MV-4-11 (cell line): ENCODE data around the gene NAP1L4.
A peak's percentile ranks its signal among the peaks of the same experiment; 100 is the strongest.
"Not testable (repeated sequence)": the region's sequence is repeated elsewhere in the genome, so short reads cannot be mapped to it uniquely, and the experiment has no call there.

Experiments used
- DNase-seq: peaks from one replicate; lab custom pipeline; 2025; lab: John Stamatoyannopoulos, UW

NAP1L4 gene

GRCh38 chr11:2905299-2905698 lies 86.8 kb downstream of the NAP1L4 start:
- not testable (repeated sequence) for DNase-seq

- DNase-seq: no peak
Observed at GRCh38 chr11:2904153-2905052, 87.7 kb downstream of the NAP1L4 start.

- DNase-seq: no peak
Observed at GRCh38 chr11:2903672-2904011, 88.5 kb downstream of the NAP1L4 start.

- no peak for DNase-seq
Observed at GRCh38 chr11:2902784-2903671, 89.1 kb downstream of the NAP1L4 start.

- peak; percentile 92 for DNase-seq
Observed at GRCh38 chr11:2901854-2902783, 90.0 kb downstream of the NAP1L4 start.

- no peak for DNase-seq
Observed at GRCh38 chr11:2901196-2901796, 90.8 kb downstream of the NAP1L4 start.

GRCh38 chr11:2899080-2899783 lies 92.9 kb downstream of the NAP1L4 start:
- DNase-seq: peak; percentile 77

GRCh38 chr11:2898366-2899079 lies 93.6 kb downstream of the NAP1L4 start:
- peak; percentile 92 for DNase-seq

GRCh38 chr11:2897048-2897447 lies 95.1 kb downstream of the NAP1L4 start:
- no peak for DNase-seq

- DNase-seq: no peak
Observed at GRCh38 chr11:2896047-2896446, 96.1 kb downstream of the NAP1L4 start.
